SK-N-SH (cell line): ENCODE results near the gene NACA2.

Experiments used
- CHD2 ChIP-seq: fragments of 150-350 bp; IDR thresholded peaks from 2 replicates; pipeline ENCODE4 v1.6.1; 2018; ENCODE audit warnings: low read length; ENCODE audit not compliant: partially characterized antibody
- CTCF ChIP-seq: fragments of 200-600 bp; sonication (generic); IDR thresholded peaks from 2 replicates; pipeline ENCODE4 v1.6.1; 2017; ENCODE audit warnings: antibody characterized with exemption, mild to moderate bottlenecking, moderate library complexity
- EP300 ChIP-seq, 2 experiments: IDR thresholded peaks; 2 replicates each; pipeline versions ENCODE4 v1.4.0 to v1.6.1; 2012; ENCODE audit warnings: borderline replicate concordance in 1 of 2, low read depth in 1 of 2, low read length in 1 of 2
- EZH2phosphoT487 ChIP-seq: fragments of 200-600 bp; sonication (generic); IDR thresholded peaks from 2 replicates; pipeline ENCODE4 v1.6.1; 2017; ENCODE audit warnings: low read depth, mixed run types, mild to moderate bottlenecking, antibody characterized with exemption, moderate library complexity, borderline replicate concordance
- GATA2 ChIP-seq: sonication (generic); formaldehyde crosslinking; IDR thresholded peaks from 2 replicates; pipeline ENCODE4 v1.5.0; 2020; ENCODE audit warnings: mild to moderate bottlenecking, missing genetic modification reagents
- POLR2AphosphoS5 ChIP-seq: IDR thresholded peaks from 2 replicates; pipeline ENCODE4 v1.6.1; 2012; ENCODE audit warnings: low read depth, low read length
- RAD21 ChIP-seq: IDR thresholded peaks from 2 replicates; pipeline ENCODE4 v1.6.1; 2012; ENCODE audit warnings: mild to moderate bottlenecking, low read length
- RCOR1 ChIP-seq: fragments of 150-350 bp; IDR thresholded peaks from 2 replicates; pipeline ENCODE4 v1.6.1; 2017; ENCODE audit warnings: antibody characterized with exemption, low read length
- RFX5 ChIP-seq: IDR thresholded peaks from 2 replicates; pipeline ENCODE4 v1.6.1; 2012; ENCODE audit warnings: mild to moderate bottlenecking, improper control_type of control experiment, low read length
- SMC3 ChIP-seq: IDR thresholded peaks from 2 replicates; pipeline ENCODE4 v1.6.1; 2012; ENCODE audit warnings: low read depth, low read length, improper control_type of control experiment
- TAF1 ChIP-seq: IDR thresholded peaks from 2 replicates; pipeline ENCODE4 v1.6.1; 2012; ENCODE audit warnings: low read depth, mild to moderate bottlenecking, low read length, moderate library complexity, borderline replicate concordance
- TEAD4 ChIP-seq: IDR thresholded peaks from 2 replicates; pipeline ENCODE4 v1.4.0; 2012; ENCODE audit warnings: mild to moderate bottlenecking, borderline replicate concordance; ENCODE audit not compliant: insufficient read depth
- YY1 ChIP-seq: IDR thresholded peaks from 2 replicates; pipeline ENCODE4 v1.4.0; 2012; ENCODE audit warnings: low read depth, mild to moderate bottlenecking
- TF ChIP-seq, protein P1 (sequence below): IDR thresholded peaks from 2 replicates; pipeline ENCODE4 v1.6.1; 2012; ENCODE audit warnings: mild to moderate bottlenecking, low read depth, low read length, moderate library complexity

- TF ChIP-seq GATA2 (CRISPR knock-in tag), result no peak
- no peak for TF ChIP-seq CTCF
- no peak for TF ChIP-seq TEAD4
- no peak for TF ChIP-seq YY1
- TF ChIP-seq, protein P1, sequence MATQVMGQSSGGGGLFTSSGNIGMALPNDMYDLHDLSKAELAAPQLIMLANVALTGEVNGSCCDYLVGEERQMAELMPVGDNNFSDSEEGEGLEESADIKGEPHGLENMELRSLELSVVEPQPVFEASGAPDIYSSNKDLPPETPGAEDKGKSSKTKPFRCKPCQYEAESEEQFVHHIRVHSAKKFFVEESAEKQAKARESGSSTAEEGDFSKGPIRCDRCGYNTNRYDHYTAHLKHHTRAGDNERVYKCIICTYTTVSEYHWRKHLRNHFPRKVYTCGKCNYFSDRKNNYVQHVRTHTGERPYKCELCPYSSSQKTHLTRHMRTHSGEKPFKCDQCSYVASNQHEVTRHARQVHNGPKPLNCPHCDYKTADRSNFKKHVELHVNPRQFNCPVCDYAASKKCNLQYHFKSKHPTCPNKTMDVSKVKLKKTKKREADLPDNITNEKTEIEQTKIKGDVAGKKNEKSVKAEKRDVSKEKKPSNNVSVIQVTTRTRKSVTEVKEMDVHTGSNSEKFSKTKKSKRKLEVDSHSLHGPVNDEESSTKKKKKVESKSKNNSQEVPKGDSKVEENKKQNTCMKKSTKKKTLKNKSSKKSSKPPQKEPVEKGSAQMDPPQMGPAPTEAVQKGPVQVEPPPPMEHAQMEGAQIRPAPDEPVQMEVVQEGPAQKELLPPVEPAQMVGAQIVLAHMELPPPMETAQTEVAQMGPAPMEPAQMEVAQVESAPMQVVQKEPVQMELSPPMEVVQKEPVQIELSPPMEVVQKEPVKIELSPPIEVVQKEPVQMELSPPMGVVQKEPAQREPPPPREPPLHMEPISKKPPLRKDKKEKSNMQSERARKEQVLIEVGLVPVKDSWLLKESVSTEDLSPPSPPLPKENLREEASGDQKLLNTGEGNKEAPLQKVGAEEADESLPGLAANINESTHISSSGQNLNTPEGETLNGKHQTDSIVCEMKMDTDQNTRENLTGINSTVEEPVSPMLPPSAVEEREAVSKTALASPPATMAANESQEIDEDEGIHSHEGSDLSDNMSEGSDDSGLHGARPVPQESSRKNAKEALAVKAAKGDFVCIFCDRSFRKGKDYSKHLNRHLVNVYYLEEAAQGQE, result no peak
- TF ChIP-seq SMC3, result no peak
- no peak for TF ChIP-seq EP300 (IDR thresholded peaks at IDR 0.05; ENCODE audit: borderline replicate concordance in 1 of 2, low read depth in 1 of 2, low read length in 1 of 2)
- TF ChIP-seq POLR2AphosphoS5, result no peak
- no peak for TF ChIP-seq EZH2phosphoT487
- TF ChIP-seq RAD21, result no peak
- no peak for TF ChIP-seq CHD2
- TF ChIP-seq TAF1, result no peak
- TF ChIP-seq RFX5, result no peak
- no peak for TF ChIP-seq RCOR1
These were observed 45.6 kb downstream of the NACA2 start for GRCh38 chr17:61545335-61545938.
